22Rv1 (cell line): ENCODE data around the gene MED26.

Experiments used
- ZFX ChIP-seq: fragments of 450-650 bp; IDR thresholded peaks from 2 replicates; pipeline ENCODE4 v1.6.1; 2017; ENCODE audit warnings: antibody characterized with exemption, borderline replicate concordance
- TF ChIP-seq, protein P1 (sequence below): fragments of 450-650 bp; IDR thresholded peaks from 2 replicates; pipeline ENCODE4 v1.5.1; 2017; ENCODE audit warnings: mild to moderate bottlenecking

- TF ChIP-seq, protein P1, sequence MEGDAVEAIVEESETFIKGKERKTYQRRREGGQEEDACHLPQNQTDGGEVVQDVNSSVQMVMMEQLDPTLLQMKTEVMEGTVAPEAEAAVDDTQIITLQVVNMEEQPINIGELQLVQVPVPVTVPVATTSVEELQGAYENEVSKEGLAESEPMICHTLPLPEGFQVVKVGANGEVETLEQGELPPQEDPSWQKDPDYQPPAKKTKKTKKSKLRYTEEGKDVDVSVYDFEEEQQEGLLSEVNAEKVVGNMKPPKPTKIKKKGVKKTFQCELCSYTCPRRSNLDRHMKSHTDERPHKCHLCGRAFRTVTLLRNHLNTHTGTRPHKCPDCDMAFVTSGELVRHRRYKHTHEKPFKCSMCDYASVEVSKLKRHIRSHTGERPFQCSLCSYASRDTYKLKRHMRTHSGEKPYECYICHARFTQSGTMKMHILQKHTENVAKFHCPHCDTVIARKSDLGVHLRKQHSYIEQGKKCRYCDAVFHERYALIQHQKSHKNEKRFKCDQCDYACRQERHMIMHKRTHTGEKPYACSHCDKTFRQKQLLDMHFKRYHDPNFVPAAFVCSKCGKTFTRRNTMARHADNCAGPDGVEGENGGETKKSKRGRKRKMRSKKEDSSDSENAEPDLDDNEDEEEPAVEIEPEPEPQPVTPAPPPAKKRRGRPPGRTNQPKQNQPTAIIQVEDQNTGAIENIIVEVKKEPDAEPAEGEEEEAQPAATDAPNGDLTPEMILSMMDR, result no peak
- no peak for TF ChIP-seq ZFX
Observed at GRCh38 chr19:16585808-16586476, 42.1 kb downstream of the MED26 start.
